HFF-Myc (cell line): ENCODE results near the gene AIPL1.

Experiments
- DNase-seq: peaks from one replicate; pipeline ENCODE4 v3.0.0-alpha.2; 2011; ENCODE audit warnings: low read depth; ENCODE audit errors: extremely low read depth
- H3K4me3 ChIP-seq: replicated peaks from 2 replicates; pipeline ENCODE4 v1.5.1; 2011; ENCODE audit warnings: low read depth, mild to moderate bottlenecking, control low read depth, low read length
- CTCF ChIP-seq: IDR thresholded peaks from 2 replicates; pipeline ENCODE4 v1.5.1; 2012; ENCODE audit warnings: mild to moderate bottlenecking, low read depth, low read length, control low read depth; ENCODE audit errors: missing control alignments

AIPL1 gene

GRCh38 chr17:6442775-6443174, 7.9 kb upstream of the AIPL1 start:
- DNase-seq = no peak
- no peak overlapping the region for H3K4me3 ChIP-seq
- no peak for TF ChIP-seq CTCF

GRCh38 chr17:6439951-6440350, 5.0 kb upstream of the AIPL1 start:
- no peak for TF ChIP-seq CTCF
- no peak overlapping the region for H3K4me3 ChIP-seq
- DNase-seq = no peak

- TF ChIP-seq CTCF = no peak
- no peak overlapping the region for H3K4me3 ChIP-seq
- DNase-seq = no peak
Observed at GRCh38 chr17:6437956-6438355, 3.0 kb upstream of the AIPL1 start.

- no peak for TF ChIP-seq CTCF
- H3K4me3 ChIP-seq = no peak overlapping the region
- DNase-seq = no peak
Observed at GRCh38 chr17:6437466-6437865, 2.5 kb upstream of the AIPL1 start.

GRCh38 chr17:6435968-6436367, 1.0 kb upstream of the AIPL1 start:
- no peak overlapping the region for H3K4me3 ChIP-seq
- DNase-seq = no peak
- TF ChIP-seq CTCF = peak; percentile 82

- H3K4me3 ChIP-seq = no peak overlapping the region
- DNase-seq = no peak
- TF ChIP-seq CTCF = peak; percentile 40
Observed at GRCh38 chr17:6430769-6431168, 4.2 kb downstream of the AIPL1 start.

GRCh38 chr17:6429266-6429665, 5.7 kb downstream of the AIPL1 start:
- TF ChIP-seq CTCF = no peak
- no peak for DNase-seq
- no peak overlapping the region for H3K4me3 ChIP-seq
